Measurements from ENCODE around the gene CCDC154.

DNA sequence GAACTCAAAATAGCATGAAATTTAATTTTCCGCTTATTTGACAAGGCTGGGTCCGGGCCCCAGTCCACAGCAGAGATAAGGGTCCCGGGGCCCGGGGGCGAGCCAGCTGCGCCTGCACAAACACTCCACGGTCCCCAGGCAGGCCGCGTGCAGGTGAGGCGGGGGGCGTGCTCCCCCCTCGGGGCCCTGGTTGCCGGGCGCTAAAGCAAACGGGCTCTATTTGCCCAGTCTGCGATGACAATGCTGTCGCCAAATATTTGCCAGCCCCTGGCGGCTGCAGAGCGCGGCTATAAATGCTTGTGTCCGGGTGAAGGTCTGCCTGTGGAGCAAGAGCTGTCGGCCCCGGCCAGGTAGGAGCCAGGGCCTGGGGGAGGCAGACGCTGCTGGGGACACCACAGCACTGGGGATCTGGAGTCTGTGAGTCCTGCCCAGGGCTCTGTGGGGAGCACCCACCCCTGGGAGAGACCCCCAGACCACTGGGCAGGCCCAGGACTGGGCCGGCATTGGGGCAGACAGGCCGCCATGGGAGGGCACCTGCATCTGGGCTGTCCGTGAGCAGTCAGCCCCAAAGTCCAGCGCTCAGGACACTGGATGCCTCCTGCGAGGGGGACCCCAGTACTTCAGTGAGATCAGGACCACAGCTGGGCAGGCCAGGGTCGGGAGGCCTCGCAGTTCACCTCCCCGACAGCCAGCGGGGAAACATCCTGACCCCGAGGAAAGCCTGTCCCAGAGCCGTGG lies 13.4 kb downstream of the CCDC154 start, which contains the start of gene PERCC1:
- TF ChIP-seq, protein P1, sequence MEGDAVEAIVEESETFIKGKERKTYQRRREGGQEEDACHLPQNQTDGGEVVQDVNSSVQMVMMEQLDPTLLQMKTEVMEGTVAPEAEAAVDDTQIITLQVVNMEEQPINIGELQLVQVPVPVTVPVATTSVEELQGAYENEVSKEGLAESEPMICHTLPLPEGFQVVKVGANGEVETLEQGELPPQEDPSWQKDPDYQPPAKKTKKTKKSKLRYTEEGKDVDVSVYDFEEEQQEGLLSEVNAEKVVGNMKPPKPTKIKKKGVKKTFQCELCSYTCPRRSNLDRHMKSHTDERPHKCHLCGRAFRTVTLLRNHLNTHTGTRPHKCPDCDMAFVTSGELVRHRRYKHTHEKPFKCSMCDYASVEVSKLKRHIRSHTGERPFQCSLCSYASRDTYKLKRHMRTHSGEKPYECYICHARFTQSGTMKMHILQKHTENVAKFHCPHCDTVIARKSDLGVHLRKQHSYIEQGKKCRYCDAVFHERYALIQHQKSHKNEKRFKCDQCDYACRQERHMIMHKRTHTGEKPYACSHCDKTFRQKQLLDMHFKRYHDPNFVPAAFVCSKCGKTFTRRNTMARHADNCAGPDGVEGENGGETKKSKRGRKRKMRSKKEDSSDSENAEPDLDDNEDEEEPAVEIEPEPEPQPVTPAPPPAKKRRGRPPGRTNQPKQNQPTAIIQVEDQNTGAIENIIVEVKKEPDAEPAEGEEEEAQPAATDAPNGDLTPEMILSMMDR (conservative IDR thresholded peaks at IDR 0.05) = no peak; the same call in 1 of the 2 replicates
- 0 out of 2 replicates have a peak, but pooled peaks have one; percentile 22 for TF ChIP-seq ZFX (IDR thresholded peaks at IDR 0.05)

All from C4-2B (cell line).